OCI-LY3 (cell line): ENCODE results near the gene SLC1A7.

ENCODE experiments used
- CTCF ChIP-seq: fragments of 200-600, 300-600 bp; sonication (generic); IDR thresholded peaks from 2 replicates; pipeline ENCODE4 v1.5.1; 2014; ENCODE audit warnings: antibody characterized with exemption, low read length, low read depth
- EZH2phosphoT487 ChIP-seq: fragments of 200-600 bp; shearing (Covaris generic); IDR thresholded peaks from 2 replicates; pipeline ENCODE4 v1.6.1; 2018; ENCODE audit warnings: antibody characterized with exemption, mixed run types, low read depth

GRCh38 chr1:53130598-53130877, 11.9 kb downstream of the SLC1A7 start:
- no peak for TF ChIP-seq CTCF
- TF ChIP-seq EZH2phosphoT487 = no peak
